GM19099 (cell line): Measurements from ENCODE around the gene WNT3.

Source experiments
- POLR2A ChIP-seq: IDR thresholded peaks from 3 replicates; pipeline ENCODE4 v1.6.1; 2011; ENCODE audit warnings: low read depth; ENCODE audit not compliant: insufficient read length; ENCODE audit errors: extremely low read depth

Gene WNT3

DNA sequence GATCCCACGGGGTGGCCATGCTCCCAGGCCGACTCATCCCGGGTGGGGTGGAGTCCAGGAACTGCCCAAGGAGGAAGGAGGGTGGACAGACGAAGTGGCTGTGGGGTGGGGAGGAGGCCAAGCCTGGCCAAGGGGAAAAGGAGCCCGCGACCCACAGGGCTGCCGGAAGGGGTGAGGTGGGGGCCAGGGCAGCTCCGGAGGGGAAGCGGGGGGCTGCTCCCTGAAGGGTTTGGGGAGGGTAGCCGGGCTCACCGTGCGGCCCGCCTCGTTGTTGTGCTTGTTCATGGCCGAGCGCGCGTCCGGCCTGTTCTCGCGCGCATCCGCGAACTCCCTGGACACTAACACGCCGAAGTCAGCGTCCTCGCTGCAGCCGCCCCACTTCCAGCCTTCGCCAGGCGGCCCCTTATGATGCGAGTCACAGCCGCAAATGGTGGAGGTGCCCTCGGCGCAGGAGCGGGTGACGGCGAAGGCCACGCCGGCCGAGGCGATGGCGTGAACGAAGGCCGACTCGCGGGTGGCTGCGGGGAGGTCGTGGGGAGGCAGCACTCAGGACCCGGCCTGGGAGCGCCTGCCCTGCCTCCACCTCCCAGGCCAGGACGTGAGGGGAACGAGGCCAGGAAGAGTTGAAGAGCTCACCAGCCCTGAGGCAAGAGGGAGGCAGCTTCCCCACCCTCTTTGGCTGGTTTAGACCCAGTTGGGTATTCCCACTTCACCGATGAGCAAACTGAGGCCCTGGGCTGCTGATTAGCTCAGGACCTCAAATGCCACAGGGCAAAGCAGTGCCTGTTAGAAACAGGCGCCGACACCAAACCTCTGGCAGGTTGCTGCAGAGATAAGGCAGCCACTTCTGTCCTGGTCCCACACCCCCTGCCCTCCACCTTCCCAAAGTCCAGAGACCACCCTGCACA is 48.7 kb downstream of the WNT3 start:
- no peak for TF ChIP-seq POLR2A

DNA sequence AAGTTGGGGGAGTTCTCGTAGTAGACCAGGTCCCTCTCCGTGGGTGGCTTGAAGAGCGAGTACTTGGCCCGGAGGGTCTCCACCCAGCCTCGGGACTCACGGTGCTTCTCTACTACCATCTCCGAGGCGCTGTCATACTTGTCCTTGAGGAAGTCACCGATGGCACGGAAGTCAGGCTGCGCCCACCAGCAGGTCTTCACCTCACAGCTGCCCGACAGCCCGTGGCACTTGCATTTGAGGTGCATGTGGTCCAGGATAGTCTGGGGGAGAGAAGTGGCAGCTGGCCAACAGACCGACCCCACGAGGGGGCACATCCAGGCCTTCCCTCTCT is 50.0 kb downstream of the WNT3 start:
- no peak for TF ChIP-seq POLR2A

DNA sequence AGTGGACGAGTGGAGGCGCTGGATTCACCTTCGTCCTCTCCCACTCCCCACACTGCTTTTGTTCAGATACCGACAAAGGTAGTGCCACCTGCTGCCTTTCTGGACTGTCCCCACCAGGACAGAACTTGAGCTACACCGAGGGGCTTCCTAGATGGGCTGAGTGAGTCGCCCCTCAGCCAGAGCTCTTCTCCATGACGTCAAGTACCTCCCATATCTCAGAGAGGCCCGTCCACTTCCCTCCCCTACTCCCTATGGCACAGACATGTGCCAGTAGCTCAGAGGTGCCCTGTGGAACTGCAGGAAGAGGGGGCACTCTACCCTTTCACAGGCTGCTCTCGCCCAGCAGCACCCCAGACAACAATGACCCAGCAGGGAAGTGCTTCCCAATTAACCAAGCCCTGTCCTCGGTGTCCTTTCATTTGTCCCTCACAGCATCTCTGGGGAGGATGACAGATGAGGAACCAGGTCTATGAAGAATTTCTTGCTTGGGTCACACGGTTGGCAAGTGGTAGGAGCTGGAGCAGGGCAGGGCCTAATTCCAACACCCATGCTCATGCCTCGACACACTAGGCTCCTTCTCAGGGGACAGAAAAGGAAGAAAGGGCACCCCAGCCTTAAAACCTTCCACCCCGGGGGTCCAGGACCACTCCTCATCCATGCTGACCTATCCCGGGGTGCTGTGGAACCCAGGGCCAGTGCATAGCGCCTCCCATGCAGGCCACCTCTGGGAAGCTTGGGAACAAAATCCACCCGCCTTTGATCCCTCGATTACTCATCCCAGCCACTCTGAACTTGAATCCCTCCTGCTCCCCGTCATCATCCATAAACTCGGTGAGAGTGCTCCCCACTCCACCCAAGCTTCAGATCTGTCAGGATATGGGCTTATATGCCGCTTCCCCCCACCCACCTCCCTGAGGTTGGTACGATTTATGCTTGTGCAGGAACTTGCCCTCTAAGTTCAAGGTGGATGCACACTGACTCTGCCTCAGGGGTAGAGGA is 51.7 kb downstream of the WNT3 start:
- TF ChIP-seq POLR2A: no peak

DNA sequence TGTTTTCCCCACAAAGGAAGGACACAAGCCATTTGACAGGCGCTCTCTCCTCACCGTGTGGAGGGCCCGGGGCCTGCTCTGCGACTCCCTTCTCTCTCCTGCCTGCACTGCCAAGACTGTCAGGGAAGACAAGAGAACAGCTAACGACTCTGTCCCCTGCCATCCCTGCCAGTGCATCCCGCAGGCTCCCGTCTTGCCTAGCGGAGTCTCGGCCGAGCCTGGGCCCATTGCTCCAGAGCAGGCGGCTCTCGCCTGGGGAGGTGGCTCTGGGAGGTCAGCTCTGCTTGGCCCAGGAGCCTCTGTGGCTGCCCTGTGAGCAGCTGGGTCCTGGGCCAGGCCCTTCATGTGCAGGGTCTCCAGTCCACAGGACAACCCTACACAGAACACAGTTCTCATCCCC is 53.0 kb downstream of the WNT3 start:
- no peak for TF ChIP-seq POLR2A

DNA sequence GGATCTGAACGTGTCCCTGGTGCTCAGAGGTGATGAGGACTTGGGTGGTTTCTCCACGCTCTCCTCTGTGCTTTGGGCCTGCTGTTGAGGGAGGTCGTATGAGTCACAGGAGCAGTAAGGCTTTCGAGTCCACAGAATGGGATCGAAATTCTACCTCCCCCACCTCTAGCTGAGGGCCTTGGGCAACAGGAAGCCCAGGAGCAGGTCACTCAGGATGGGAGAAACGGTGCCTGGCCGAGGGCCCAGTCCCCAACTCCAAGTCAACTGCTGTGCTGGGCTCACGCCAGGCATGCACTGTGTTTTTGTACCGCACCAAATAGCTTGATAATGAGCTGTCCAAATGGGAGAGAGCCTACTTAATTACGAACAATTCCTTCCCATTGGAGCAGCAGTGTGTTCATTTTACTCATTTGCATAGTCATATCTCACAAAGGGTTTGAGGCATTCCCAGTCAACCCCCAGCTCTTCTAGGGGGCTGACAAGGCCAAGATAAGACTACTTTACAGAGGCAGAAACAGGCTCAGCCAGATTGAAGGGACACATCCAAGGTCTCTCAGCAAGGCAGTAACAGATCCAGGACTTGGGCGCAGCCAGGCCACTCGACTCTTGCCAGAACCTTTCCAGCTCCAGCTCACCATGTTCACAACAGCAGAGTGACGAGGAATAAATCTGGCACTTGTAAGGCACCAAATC is 53.6 kb downstream of the WNT3 start:
- no peak for TF ChIP-seq POLR2A

DNA sequence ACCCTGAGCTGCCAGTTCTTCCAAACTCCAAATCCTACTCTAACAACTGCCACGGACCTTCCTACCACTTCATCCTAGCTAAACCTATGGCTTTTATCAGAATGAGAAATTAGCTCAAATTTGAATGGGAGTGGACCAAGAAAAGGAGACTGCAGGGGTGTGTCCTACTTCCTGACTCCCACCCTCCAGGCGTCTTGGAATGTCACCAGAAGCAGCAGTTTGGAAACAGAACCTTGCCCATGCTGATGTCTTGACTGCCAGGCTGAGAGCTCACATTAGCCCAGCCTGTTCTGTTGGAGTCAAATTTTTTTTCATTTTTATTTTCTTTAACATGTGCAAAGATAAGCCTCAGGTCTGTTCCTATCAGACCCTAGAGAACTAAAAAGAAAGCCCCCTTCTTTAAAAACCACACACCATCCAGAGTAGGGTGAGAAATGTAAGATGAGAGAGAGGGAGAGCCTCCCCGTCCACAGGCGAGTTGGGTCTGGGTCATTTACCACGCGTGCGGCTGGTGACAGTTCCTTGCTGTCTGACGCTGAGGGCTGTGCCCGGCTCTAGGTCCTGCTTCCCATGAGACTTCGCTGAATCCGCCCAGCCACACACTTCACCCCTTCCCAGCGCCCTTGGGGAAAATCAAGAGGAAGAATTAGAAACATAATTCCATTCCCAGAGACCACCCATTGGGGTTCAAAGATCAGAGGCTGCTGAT is 54.3 kb downstream of the WNT3 start:
- no peak for TF ChIP-seq POLR2A

DNA sequence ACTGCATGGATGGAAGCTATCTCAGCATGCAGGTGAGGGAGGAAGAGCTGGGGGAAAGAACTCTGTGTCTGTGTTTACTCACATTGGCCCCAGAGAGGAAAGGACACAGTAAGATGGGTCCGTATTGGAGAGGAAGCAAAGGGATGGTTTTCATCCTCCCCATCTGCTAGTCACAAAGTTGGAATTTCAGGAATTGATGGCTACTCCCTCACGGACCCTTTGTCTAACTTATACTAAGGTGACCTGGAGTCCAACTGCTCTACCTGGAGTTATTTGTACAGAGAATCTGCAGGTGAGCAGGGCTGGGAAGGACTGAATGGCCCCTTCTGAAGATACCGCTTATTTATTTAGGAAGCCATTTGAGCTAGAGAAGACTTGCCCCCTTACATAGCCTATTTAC is 55.1 kb downstream of the WNT3 start:
- TF ChIP-seq POLR2A: no peak

DNA sequence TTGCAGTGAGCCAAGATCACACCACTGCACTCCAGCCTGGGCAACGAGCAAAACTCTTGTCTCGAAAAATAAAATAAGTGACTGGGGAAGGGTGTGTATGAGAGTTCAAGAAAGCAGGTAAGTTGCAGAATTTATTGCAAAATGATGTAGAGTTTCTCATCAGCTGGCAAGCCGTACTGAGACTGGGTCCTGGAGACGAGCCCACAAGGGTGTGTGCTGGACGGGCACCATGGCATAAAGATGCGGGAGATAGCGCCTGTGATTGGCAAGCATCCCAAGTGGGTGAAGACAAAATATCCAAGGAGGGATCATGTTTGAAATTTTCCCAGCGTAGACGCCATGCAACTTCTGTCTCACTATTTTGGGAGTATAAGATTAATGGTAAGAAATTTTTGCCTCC is 59.4 kb downstream of the WNT3 start:
- no peak for TF ChIP-seq POLR2A

DNA sequence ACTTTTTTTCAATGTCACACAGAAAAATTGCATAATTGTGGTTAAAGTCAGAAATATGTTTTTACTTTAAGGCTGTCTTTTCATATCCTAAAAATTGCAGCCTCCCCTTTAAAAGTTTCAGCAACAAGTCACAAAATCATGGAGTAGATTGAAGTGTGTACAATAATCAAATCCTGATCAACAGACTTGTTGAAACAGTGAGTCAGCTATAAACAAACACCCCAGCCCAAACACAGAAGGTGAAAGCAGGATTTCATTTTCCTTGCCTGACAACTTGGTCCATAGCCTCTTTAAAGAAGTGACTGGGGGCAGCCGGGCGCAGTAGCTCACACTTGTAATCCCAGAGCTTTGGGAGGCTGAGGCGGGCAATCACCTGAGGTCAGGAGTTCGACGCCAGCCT is 59.9 kb downstream of the WNT3 start:
- TF ChIP-seq POLR2A: no peak

DNA sequence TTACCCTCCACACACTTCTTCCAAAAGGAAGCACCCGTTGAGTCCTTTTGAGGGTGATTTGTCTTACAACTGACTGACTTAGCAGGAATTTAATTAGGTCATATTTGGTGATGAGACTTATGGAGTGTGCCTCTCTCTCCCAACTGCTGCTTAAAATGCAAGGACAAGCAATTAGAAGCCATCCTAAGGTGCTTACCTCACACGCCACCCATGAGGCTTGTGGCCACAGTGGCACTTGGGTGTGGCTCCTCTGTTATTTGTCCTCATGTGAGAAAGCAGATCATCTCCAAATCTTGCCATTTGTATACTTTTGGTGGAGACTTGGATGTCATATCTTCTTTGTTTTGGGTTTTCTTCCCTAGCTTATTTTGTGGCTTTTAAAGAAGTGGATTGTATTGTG is 61.6 kb downstream of the WNT3 start:
- TF ChIP-seq POLR2A: no peak

DNA sequence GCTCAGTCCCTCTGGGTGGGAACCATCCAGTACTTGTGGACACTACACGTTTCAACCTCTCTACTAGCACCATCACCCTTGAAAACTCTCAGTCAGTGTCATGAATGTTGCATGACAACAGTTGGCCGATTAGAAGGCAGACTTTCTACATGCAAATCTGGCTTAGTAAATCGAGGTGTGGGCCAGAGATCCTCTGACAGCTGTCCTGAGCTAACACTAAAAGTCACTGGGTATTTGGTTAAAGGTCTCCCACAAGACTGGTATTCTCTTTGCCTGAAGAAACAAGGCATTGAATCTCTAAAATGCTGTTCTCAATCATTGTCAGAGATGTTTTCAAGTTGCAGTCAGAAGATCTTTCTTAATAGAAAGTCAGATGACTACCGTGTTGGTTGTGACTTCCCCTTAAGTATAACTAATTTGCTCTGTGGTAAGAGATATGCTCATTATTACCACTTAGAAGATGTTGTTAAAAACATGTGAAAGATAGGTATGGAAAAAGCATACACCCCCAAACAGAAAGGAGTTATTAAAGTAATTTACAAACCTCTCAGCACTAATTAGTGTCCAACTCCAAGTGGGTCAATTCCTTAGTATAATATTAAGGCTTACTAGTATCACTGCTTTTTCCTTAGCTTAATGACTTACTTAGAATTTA is 62.3 kb downstream of the WNT3 start:
- TF ChIP-seq POLR2A: no peak

DNA sequence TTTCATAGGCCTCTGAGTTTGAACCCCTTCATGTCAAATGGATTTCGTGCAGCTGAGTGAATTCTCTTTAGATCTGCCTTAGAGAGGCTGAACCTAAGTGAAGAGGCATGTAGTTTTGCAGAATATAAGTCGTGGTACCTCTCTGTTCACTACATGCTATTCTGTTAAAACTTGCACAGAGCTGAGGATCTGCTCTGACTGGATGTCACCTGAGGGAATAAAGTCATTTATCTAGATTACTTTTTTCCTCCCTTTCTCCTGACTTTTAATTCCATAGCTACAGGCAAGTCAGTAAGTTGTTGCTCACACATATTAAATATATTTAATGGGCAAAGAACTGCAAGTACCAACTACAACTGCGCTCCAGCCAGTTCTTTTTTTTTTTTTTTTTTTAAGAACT is 64.7 kb downstream of the WNT3 start:
- no peak for TF ChIP-seq POLR2A

DNA sequence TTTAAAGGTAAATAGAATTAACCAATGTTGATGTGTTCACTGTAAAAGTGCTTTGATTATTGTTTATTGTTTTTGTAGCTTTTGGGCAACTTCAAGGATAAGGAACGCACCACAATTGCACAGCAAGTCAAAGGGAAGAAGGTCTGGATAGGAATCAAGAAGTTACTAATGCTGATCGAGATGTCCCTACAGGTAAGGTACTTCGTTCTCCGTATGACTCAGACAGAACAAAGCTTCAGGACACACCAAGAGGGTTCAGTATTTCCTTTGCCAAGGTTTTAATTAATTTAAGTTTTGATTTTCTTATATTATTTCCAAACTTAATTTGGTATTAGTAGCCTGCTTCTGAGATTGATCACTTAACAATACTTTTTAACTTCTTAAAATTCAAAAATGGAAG is 67.1 kb downstream of the WNT3 start:
- no peak for TF ChIP-seq POLR2A

DNA sequence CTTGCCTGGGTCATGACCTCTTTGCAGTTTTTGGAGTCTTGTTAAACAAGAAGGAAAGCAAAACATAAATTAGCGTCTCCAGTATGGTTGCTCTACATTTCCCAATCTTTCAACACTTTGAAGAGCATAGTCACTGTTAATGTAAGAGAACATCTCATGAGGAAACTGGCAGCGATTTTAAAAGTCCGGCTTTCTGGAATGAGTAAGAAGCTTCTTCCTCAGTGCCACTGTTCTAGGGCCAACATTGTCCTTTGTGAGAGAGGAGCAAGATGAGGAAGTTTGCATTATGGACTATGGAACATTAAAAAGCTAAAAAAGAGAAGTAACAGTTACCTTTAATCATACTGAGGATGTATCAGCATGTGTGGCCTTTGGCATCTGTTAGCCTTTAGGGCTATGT is 73.1 kb downstream of the WNT3 start:
- no peak for TF ChIP-seq POLR2A
